Loucy (cell line): ENCODE results near the gene PAQR8.

Source experiments
- CTCF ChIP-seq: fragments of 200-600 bp; sonication (generic); conservative IDR thresholded peaks from 2 replicates; pipeline ENCODE4 v1.5.1; 2014; ENCODE audit warnings: mild to moderate bottlenecking, antibody characterized with exemption, low read length
- EZH2phosphoT487 ChIP-seq: fragments of 200-600 bp; IDR thresholded peaks from 2 replicates; pipeline ENCODE4 v1.6.1; 2018; ENCODE audit warnings: antibody characterized with exemption, mild to moderate bottlenecking, moderate library complexity, borderline replicate concordance

- no peak for TF ChIP-seq CTCF
- no peak for TF ChIP-seq EZH2phosphoT487
Measured at GRCh38 chr6:52328303-52328662, 33.7 kb upstream of the PAQR8 start.
